Measurements from ENCODE around the gene HBQ1.
"Not testable (repeated sequence)": the region's sequence is repeated elsewhere in the genome, so short reads cannot be mapped to it uniquely, and the experiment has no call there.

HBQ1 gene

GRCh38 chr16:176477-177382 is 3.5 kb upstream of the HBQ1 start, which contains the start of gene HBA1:
HBA1 (plus strand) TSS chr16:176680; CDS start chr16:176717, 37 bp downstream.
- not testable (repeated sequence) for DNase-seq (ENCODE audit: low read depth)

- no peak for DNase-seq (ENCODE audit: low read depth)
Observed at GRCh38 chr16:177394-177822, 2.9 kb upstream of the HBQ1 start.

GRCh38 chr16:177981-178667 is 2.1 kb upstream of the HBQ1 start:
- no peak for DNase-seq (ENCODE audit: low read depth)

- DNase-seq (ENCODE audit: low read depth), result no peak
Observed at GRCh38 chr16:178668-179015, 1.6 kb upstream of the HBQ1 start.

GRCh38 chr16:179211-180092 is 807 bp upstream of the HBQ1 start:
- DNase-seq (ENCODE audit: low read depth), result no peak

- DNase-seq (ENCODE audit: low read depth), result peak; percentile 13
Observed at GRCh38 chr16:180681-181564, 664 bp downstream of the HBQ1 start.

- DNase-seq (ENCODE audit: low read depth), result no peak
Observed at GRCh38 chr16:181565-182021, 1.3 kb downstream of the HBQ1 start.

GRCh38 chr16:183005-183404 is 2.7 kb downstream of the HBQ1 start:
- DNase-seq (ENCODE audit: low read depth), result no peak

- no peak for DNase-seq (ENCODE audit: low read depth)
Observed at GRCh38 chr16:185213-185612, 5.0 kb downstream of the HBQ1 start.

GRCh38 chr16:185691-186090 is 5.4 kb downstream of the HBQ1 start:
- DNase-seq (ENCODE audit: low read depth), result no peak

- DNase-seq (ENCODE audit: low read depth), result no peak
Observed at GRCh38 chr16:187330-187729, 7.1 kb downstream of the HBQ1 start.

GRCh38 chr16:188674-189073 is 8.4 kb downstream of the HBQ1 start:
- no peak for DNase-seq (ENCODE audit: low read depth)

GRCh38 chr16:189604-190186 is 9.4 kb downstream of the HBQ1 start:
- no peak for DNase-seq (ENCODE audit: low read depth)

- no peak for DNase-seq (ENCODE audit: low read depth)
Observed at GRCh38 chr16:191831-192230, 11.6 kb downstream of the HBQ1 start.

GRCh38 chr16:192686-193085 is 12.4 kb downstream of the HBQ1 start:
- no peak for DNase-seq (ENCODE audit: low read depth)

GRCh38 chr16:193441-193840 is 13.2 kb downstream of the HBQ1 start:
- no peak for DNase-seq (ENCODE audit: low read depth)

GRCh38 chr16:194516-194915 is 14.3 kb downstream of the HBQ1 start:
- DNase-seq (ENCODE audit: low read depth), result no peak

GRCh38 chr16:200388-200787 is 20.1 kb downstream of the HBQ1 start:
- peak; percentile 59 for DNase-seq (ENCODE audit: low read depth)

GRCh38 chr16:203246-203645 is 23.0 kb downstream of the HBQ1 start:
- no peak for DNase-seq (ENCODE audit: low read depth)

- not testable (repeated sequence) for DNase-seq (ENCODE audit: low read depth)
Observed at GRCh38 chr16:204046-204445, 23.8 kb downstream of the HBQ1 start.

- not testable (repeated sequence) for DNase-seq (ENCODE audit: low read depth)
Observed at GRCh38 chr16:209359-209758, 29.1 kb downstream of the HBQ1 start.
